H1 (cell line): ENCODE results near the gene HSDL2. TPM values are rescaled to one million over a fixed set of nuclear protein-coding genes. Genes with fewer than 3 reads are reported as not detected.

Experiments
- CTCF ChIA-PET: fragments of 300-600 bp; sonication (Branson Sonifier 250); formaldehyde crosslinking; loops from one replicate; lab custom pipeline; 2021; ENCODE audit not compliant: partially characterized antibody; lab: Charles Lee
- POLR2A ChIA-PET: fragments of 300-600 bp; sonication (Branson Sonifier 250); formaldehyde crosslinking; loops from one replicate; lab custom pipeline; 2021; ENCODE audit warnings: inconsistent platforms; ENCODE audit not compliant: partially characterized antibody; lab: Charles Lee
- DNase-seq, 2 experiments: peaks; one replicate each; pipeline versions ENCODE4 v3.0.0 to v3.0.0-alpha.2; 2010 to 2022; ENCODE audit warnings: low spot score in 2 of 2, low read depth in 1 of 2, mixed read lengths in 1 of 2
- FAIRE-seq: peaks from 2 replicates; lab custom pipeline; 2011; peaks lifted over from hg19 to GRCh38; lab: Jason Lieb, UNC
- H2AFZ ChIP-seq: 2 replicates; pipeline ENCODE4 v1.8.1; 2012; ENCODE audit warnings: low read length, inconsistent platforms
- H2AK5ac ChIP-seq: 2 replicates; pipeline ENCODE4 v1.6.1; 2013; ENCODE audit warnings: low read depth, low read length
- H2BK120ac ChIP-seq: replicated peaks from 2 replicates; pipeline ENCODE3; 2013; ENCODE audit warnings: low read depth, low read length, inconsistent platforms
- H2BK12ac ChIP-seq: 2 replicates; pipeline ENCODE4 v1.6.1; 2013; ENCODE audit warnings: low read depth, low read length
- H2BK15ac ChIP-seq: 2 replicates; pipeline ENCODE4 v1.6.1; 2013; ENCODE audit warnings: low read length
- H2BK20ac ChIP-seq: 2 replicates; pipeline ENCODE4 v1.6.1; 2013; ENCODE audit warnings: low read length
- H2BK5ac ChIP-seq: 2 replicates; pipeline ENCODE4 v1.6.1; 2013; ENCODE audit warnings: low read depth, low read length
- H3K14ac ChIP-seq: 2 replicates; pipeline ENCODE4 v1.6.1; 2013; ENCODE audit warnings: inconsistent platforms; ENCODE audit not compliant: insufficient read length
- H3K18ac ChIP-seq: 2 replicates; pipeline ENCODE4 v1.6.1; 2013; ENCODE audit warnings: low read length; ENCODE audit errors: extremely low read depth
- H3K23ac ChIP-seq: 2 replicates; pipeline ENCODE4 v1.6.1; 2013; ENCODE audit warnings: inconsistent platforms; ENCODE audit not compliant: insufficient read length
- H3K23me2 ChIP-seq: 2 replicates; pipeline ENCODE4 v1.6.1; 2013; ENCODE audit warnings: low read depth, low read length
- H3K27ac ChIP-seq: 2 replicates; pipeline ENCODE4 v1.6.1; 2011; ENCODE audit warnings: low read depth, low read length, inconsistent platforms
- H3K27me3 ChIP-seq, 4 experiments: replicated peaks in 1 of 4; 1 replicate in 1 of 4; 2 replicates in 3 of 4; pipeline versions ENCODE4 v1.6.1 to v1.8.1; 2011 to 2013; ENCODE audit warnings: low read length in 3 of 4, mild to moderate bottlenecking in 3 of 4, inconsistent platforms in 2 of 4, mixed read lengths in 2 of 4, moderate library complexity in 1 of 4; ENCODE audit not compliant: control insufficient read depth in 3 of 4, insufficient read depth in 3 of 4; ENCODE audit errors: extremely low read depth in 1 of 4
- H3K36me3 ChIP-seq, 4 experiments: 2 replicates each; pipeline versions ENCODE4 v1.6.1 to v1.8.1; 2011 to 2013; ENCODE audit warnings: mild to moderate bottlenecking in 4 of 4, low read length in 3 of 4, moderate library complexity in 2 of 4, control low read depth in 1 of 4, inconsistent platforms in 1 of 4; ENCODE audit not compliant: insufficient read depth in 4 of 4, control insufficient read depth in 2 of 4
- H3K4ac ChIP-seq: replicated peaks from 2 replicates; pipeline ENCODE3; 2013; ENCODE audit warnings: low read length, low read depth, mixed read lengths, inconsistent platforms; ENCODE audit not compliant: insufficient read length
- H3K4me1 ChIP-seq, 4 experiments: replicated peaks in 1 of 4; 1 replicate in 1 of 4; 2 replicates in 3 of 4; pipeline versions ENCODE4 v1.6.1 to v1.8.1; 2011 to 2013; ENCODE audit warnings: low read length in 3 of 4, inconsistent platforms in 2 of 4, mixed read lengths in 1 of 4; ENCODE audit not compliant: insufficient read depth in 4 of 4, control insufficient read depth in 3 of 4
- H3K4me2 ChIP-seq, 2 experiments: 2 replicates each; pipeline versions ENCODE4 v1.6.1 to v1.8.1; 2011 to 2013; ENCODE audit warnings: low read depth in 2 of 2, low read length in 2 of 2, control low read depth in 1 of 2, inconsistent platforms in 1 of 2, mild to moderate bottlenecking in 1 of 2; ENCODE audit not compliant: insufficient read depth in 1 of 2
- H3K4me3 ChIP-seq, 4 experiments: fragments of 200-600, 300-600 bp in 1 of 4; sonication (generic), shearing (Covaris generic), sonication (Bioruptor Twin) in 1 of 4; 2 replicates each; pipeline versions ENCODE4 v1.5.1 to v1.8.1; 2011 to 2016; ENCODE audit warnings: low read length in 4 of 4, low read depth in 3 of 4, control low read depth in 2 of 4, inconsistent platforms in 2 of 4, mild to moderate bottlenecking in 2 of 4, mixed read lengths in 1 of 4, moderate library complexity in 1 of 4; ENCODE audit not compliant: insufficient read depth in 2 of 4; ENCODE audit errors: extremely low read depth in 1 of 4
- H3K56ac ChIP-seq: replicated peaks from 2 replicates; pipeline ENCODE3; 2013; ENCODE audit warnings: low read depth, mild to moderate bottlenecking, mixed read lengths, low read length, inconsistent platforms; ENCODE audit not compliant: insufficient read length
- H3K79me1 ChIP-seq: 2 replicates; pipeline ENCODE4 v1.6.1; 2013; ENCODE audit warnings: low read depth, low read length, control low read depth
- H3K79me2 ChIP-seq, 2 experiments: 2 replicates each; pipeline versions ENCODE4 v1.6.1 to v1.8.1; 2012 to 2013; ENCODE audit warnings: low read length in 2 of 2, mild to moderate bottlenecking in 2 of 2, inconsistent platforms in 1 of 2; ENCODE audit not compliant: insufficient read depth in 2 of 2, control insufficient read depth in 1 of 2
- H3K9ac ChIP-seq, 4 experiments: replicated peaks in 1 of 4; 1 replicate in 1 of 4; 2 replicates in 3 of 4; pipeline versions ENCODE4 v1.6.1 to v1.8.1; 2011 to 2013; ENCODE audit warnings: low read depth in 3 of 4, low read length in 3 of 4, control low read depth in 2 of 4, mild to moderate bottlenecking in 2 of 4, moderate library complexity in 2 of 4, inconsistent platforms in 1 of 4; ENCODE audit errors: extremely low read depth in 1 of 4
- H3K9me3 ChIP-seq, 2 experiments: 2 replicates each; pipeline versions ENCODE4 v1.6.1 to v1.8.1; 2012 to 2013; ENCODE audit warnings: mild to moderate bottlenecking in 2 of 2, moderate library complexity in 2 of 2, control low read depth in 1 of 2, inconsistent platforms in 1 of 2, low read depth in 1 of 2, low read length in 1 of 2, mixed read lengths in 1 of 2; ENCODE audit not compliant: insufficient read depth in 2 of 2
- H4K20me1 ChIP-seq, 2 experiments: replicated peaks in 1 of 2; 2 replicates each; pipeline versions ENCODE3 to v1.8.1; 2011 to 2013; ENCODE audit warnings: inconsistent platforms in 2 of 2, low read length in 2 of 2, mild to moderate bottlenecking in 1 of 2; ENCODE audit not compliant: insufficient read depth in 2 of 2, control insufficient read depth in 1 of 2
- H4K5ac ChIP-seq: 2 replicates; pipeline ENCODE4 v1.6.1; 2013; ENCODE audit warnings: low read length, low read depth, mixed read lengths, inconsistent platforms; ENCODE audit not compliant: insufficient read length
- H4K8ac ChIP-seq: 2 replicates; pipeline ENCODE4 v1.8.0; 2013; ENCODE audit warnings: mild to moderate bottlenecking, moderate library complexity, low read length, inconsistent platforms; ENCODE audit not compliant: insufficient read depth; ENCODE audit errors: extremely low read depth
- H4K91ac ChIP-seq: replicated peaks from 2 replicates; pipeline ENCODE3; 2013; ENCODE audit warnings: low read length, mixed read lengths, inconsistent platforms; ENCODE audit not compliant: insufficient read length
- ATF2 ChIP-seq: IDR thresholded peaks from 2 replicates; pipeline ENCODE4 v1.6.1; 2012; ENCODE audit warnings: low read length, inconsistent platforms
- ATF3 ChIP-seq: IDR thresholded peaks from 2 replicates; pipeline ENCODE4 v1.6.1; 2011; ENCODE audit warnings: low read depth, mild to moderate bottlenecking, low read length; ENCODE audit not compliant: insufficient read depth
- CHD2 ChIP-seq: IDR thresholded peaks from 2 replicates; pipeline ENCODE4 v1.6.1; 2012; ENCODE audit warnings: low read length, improper control_type of control experiment
- GABPA ChIP-seq: IDR thresholded peaks from 2 replicates; pipeline ENCODE4 v1.6.1; 2011; ENCODE audit warnings: mild to moderate bottlenecking, low read length, moderate library complexity, borderline replicate concordance; ENCODE audit not compliant: insufficient read depth
- KDM1A ChIP-seq: fragments of 200-600, 300-600 bp; sonication (generic); IDR thresholded peaks from 2 replicates; pipeline ENCODE4 v1.7.1; 2016; ENCODE audit warnings: mild to moderate bottlenecking, low read length, borderline replicate concordance
- POU5F1 ChIP-seq: IDR thresholded peaks from 2 replicates; pipeline ENCODE4 v1.6.1; 2011; ENCODE audit warnings: low read depth, mild to moderate bottlenecking, low read length, moderate library complexity
- RBBP5 ChIP-seq: IDR thresholded peaks from 2 replicates; pipeline ENCODE4 v1.7.1; 2012; ENCODE audit warnings: low read depth, mild to moderate bottlenecking, inconsistent platforms, low read length, moderate library complexity, borderline replicate concordance
- SAP30 ChIP-seq: fragments of 300-600 bp; sonication (generic); IDR thresholded peaks from 2 replicates; pipeline ENCODE4 v1.7.1; 2012; ENCODE audit warnings: low read length, moderate library complexity, mild to moderate bottlenecking, inconsistent platforms; ENCODE audit not compliant: insufficient read depth, insufficient replicate concordance
- SRF ChIP-seq: IDR thresholded peaks from 2 replicates; pipeline ENCODE4 v1.6.1; 2011; ENCODE audit warnings: mild to moderate bottlenecking, low read depth, low read length, moderate library complexity
- TCF12 ChIP-seq: IDR thresholded peaks from 2 replicates; pipeline ENCODE4 v1.6.1; 2011; ENCODE audit warnings: low read depth, mild to moderate bottlenecking, low read length
- WGBS, 2 experiments: shearing (Covaris generic) in 1 of 2; methylation state at CpG; one replicate each; pipeline versions ENCODE4 v1.1.6 to v1.1.7; 2013 to 2015; ENCODE audit warnings: low lambda C conversion rate in 2 of 2, mixed read lengths in 2 of 2, inconsistent platforms in 1 of 2, low coverage in 1 of 2, missing lambda C conversion rate in 1 of 2; ENCODE audit not compliant: insufficient replicate concordance in 2 of 2, insufficient coverage in 1 of 2, insufficient read length in 1 of 2; ENCODE audit errors: extremely low coverage in 1 of 2, missing lambda C conversion rate in 1 of 2; 5-methylcytosine and 5-hydroxymethylcytosine counted together
- polyA plus RNA-seq, 7 experiments: library from polyadenylated mRNA; depleted of rRNA in 3 of 7; stranded (reverse) in 5 of 7; unstranded in 2 of 7; fragments of >200 nt in 5 of 7; fragments of 200-250 nt in 2 of 7; gene quantifications; 1 replicate in 5 of 7; 2 replicates in 1 of 7; 4 replicates in 1 of 7; pipeline versions ENCODE4 v1.2.1 to v1.2.3, GENCODE V29; 2011 to 2013; ENCODE audit warnings: missing spikeins in 2 of 7, mixed read lengths in 2 of 7
- total RNA-seq: library from RNA; stranded (reverse); fragmentation: NEBNext Ultra II Directional; extraction: Animal tissue kit (Norgen Biotek cat#: 25700); gene quantifications from 2 replicates; pipeline ENCODE4 v1.2.1, GENCODE V29; 2021

Gene HSDL2
- total and polyA plus RNA-seq, 2 of the 8 experiments (the other 6 are each of a cell fraction or from before 2014, with no cell fraction given), result 6.6 to 15.4 TPM

GRCh38 chr9:112354081-112354743 is 25.7 kb upstream of the HSDL2 start:
- no peak overlapping the region for H4K5ac ChIP-seq
- H3K4me1 ChIP-seq, result peaks cover 0 to 3% (median 0%) of the 10 kb centered on the region in 4 experiments; a peak in 1 of 7 replicates
- H2BK15ac ChIP-seq, result no peak overlapping the region
- H3K9me3 ChIP-seq, result no peaks in the 10 kb centered on the region
- DNase-seq (no peak), FAIRE-seq (no peak)
- no peak overlapping the region for H2BK20ac ChIP-seq
- no peak overlapping the region for H4K8ac ChIP-seq
- no peak overlapping the region for H2BK12ac ChIP-seq
- no peak overlapping the region for H3K27ac ChIP-seq
- CTCF ChIA-PET, result interaction anchor here (0.6 to 1.7 kb wide), 6 partner anchors 9 to 266 kb away, joined by 3 to 6 read pairs (median 4); no protein-coding TSS in a partner anchor
- no peak overlapping the region for H4K91ac ChIP-seq
- H3K4me3 ChIP-seq, result no peak overlapping the region
- H3K23me2 ChIP-seq, result no peaks in the 10 kb centered on the region
- no peak overlapping the region for H3K4ac ChIP-seq
- POLR2A ChIA-PET, result interaction anchor here (0.6 kb wide), 1 partner anchor 454 kb away, joined by 3 read pairs; no protein-coding TSS in a partner anchor
- H3K4me2 ChIP-seq, result no peak overlapping the region
- H3K79me2 ChIP-seq, result no peaks in the 10 kb centered on the region
- no peak overlapping the region for H3K9ac ChIP-seq
- no peak overlapping the region for H3K23ac ChIP-seq
- H3K79me1 ChIP-seq, result no peaks in the 10 kb centered on the region
- no peak overlapping the region for H3K56ac ChIP-seq
- H3K36me3 ChIP-seq, result no peaks in the 10 kb centered on the region
- no peaks in the 10 kb centered on the region for H4K20me1 ChIP-seq
- no peak overlapping the region for H2BK120ac ChIP-seq
- H2AFZ ChIP-seq, result no peak overlapping the region
- no peak overlapping the region for H3K18ac ChIP-seq
- H2BK5ac ChIP-seq, result no peak overlapping the region
- H3K14ac ChIP-seq, result no peak overlapping the region
- H2AK5ac ChIP-seq, result no peak overlapping the region
- no peaks in the 10 kb centered on the region; a peak in 1 of 7 replicates for H3K27me3 ChIP-seq
- 85% methylated on average over 1 of the region's 1 CpG; no CpG with 5 or more reads in 1 of the 2 experiments for WGBS, 2 experiments
- no peak for TF ChIP-seq ATF3
- no peak for TF ChIP-seq TCF12
- TF ChIP-seq ATF2, result no peak
- no peak for TF ChIP-seq RBBP5
- no peak for TF ChIP-seq SRF
- TF ChIP-seq POU5F1, result no peak
- TF ChIP-seq CHD2, result no peak
- no peak for TF ChIP-seq GABPA
- no peak for TF ChIP-seq SAP30
- TF ChIP-seq KDM1A, result no peak
